CD4-positive, alpha-beta T cell treated with Interleukin-2 at 100 ng/mL for 4 hours (primary cell): ENCODE data around the gene TMEM87B.
"Not testable (repeated sequence)": the region's sequence is repeated elsewhere in the genome, so short reads cannot be mapped to it uniquely, and the experiment has no call there.

ENCODE experiments used
- DNase-seq: peaks from one replicate; pipeline ENCODE4 v3.0.0-alpha.2; 2020; ENCODE audit warnings: low spot score

TMEM87B gene

GRCh38 chr2:112033600-112033999, 21.5 kb upstream of the TMEM87B start:
- no peak for DNase-seq

GRCh38 chr2:112034924-112035323, 20.1 kb upstream of the TMEM87B start:
- DNase-seq: no peak

DNA sequence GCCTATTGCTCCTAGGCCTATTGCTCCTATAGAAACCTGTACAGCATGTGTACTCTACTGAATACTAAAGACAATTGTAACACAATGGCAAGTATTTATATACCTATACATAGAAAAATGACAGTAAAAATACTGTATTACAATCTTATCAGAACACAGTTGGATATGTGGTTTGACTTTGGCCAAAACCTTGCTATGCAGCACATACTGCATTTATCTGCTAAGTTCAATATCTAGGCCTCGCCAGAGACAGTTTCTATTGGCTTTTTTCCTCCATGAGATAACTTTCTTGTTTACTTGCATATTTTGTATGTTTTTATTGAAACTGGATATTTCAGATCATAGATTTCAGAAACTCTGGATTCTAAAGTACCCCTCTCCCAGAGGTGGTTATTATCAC, 19.3 kb upstream of the TMEM87B start:
- DNase-seq: no peak

DNA sequence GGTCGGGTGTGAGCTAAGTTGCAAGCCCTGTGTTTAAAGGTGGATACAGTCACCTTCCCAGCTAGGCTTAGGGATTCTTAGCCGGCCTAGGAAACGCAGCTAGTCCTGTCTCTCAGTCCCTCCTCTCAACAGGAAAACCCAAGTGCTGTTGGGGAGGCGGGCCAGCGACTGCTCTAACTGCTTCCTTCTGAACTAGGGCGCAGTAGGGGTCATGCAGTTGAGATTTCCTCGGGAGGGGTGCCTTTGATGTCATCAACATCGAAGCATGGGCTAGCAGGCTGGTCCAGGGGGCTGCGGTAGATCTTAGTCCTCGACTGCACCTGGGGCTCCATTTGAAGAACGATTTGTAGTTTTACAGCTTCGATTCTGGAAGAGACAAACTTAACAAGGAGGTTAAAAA, 15.5 kb upstream of the TMEM87B start:
- not testable (repeated sequence) for DNase-seq

DNA sequence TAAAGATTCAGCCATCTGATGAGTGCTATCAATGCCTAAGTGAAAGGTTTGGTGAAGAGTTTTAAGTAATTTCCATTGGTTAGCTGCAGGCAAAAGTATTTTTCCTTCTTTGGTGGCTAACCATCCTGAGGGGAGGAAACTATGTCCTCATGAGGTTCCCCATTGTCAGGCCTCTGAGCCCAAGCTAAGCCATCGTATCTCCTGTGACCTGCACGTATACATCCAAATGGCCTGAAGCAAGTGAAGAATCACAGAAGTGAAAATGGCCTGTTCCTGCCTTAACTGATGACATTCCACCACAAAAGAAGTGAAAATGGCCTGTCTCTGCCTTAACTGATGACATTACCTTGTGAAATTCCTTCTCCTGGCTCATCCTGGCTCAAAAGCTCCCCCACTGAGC, 15.0 kb upstream of the TMEM87B start:
- not testable (repeated sequence) for DNase-seq

DNA sequence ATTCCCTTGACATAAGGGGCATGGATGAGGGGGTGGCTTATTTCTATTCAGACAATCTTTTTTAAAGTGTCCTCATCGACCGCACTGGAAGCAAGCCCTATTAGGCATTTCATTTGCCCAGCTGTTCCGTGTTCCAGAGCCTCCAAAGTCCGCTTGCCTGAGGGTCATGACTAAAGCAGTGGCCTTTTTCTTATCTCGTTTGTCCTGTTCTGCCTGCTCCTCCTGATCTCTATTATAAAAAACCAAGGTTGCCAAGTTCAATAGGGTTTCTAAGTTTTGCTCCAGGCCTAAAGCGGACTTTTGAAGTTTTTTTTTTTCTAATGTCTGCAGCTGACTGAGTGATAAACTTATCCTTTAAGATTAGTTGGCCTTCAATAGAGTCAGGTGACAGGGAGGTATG, 13.6 kb upstream of the TMEM87B start:
- not testable (repeated sequence) for DNase-seq

DNA sequence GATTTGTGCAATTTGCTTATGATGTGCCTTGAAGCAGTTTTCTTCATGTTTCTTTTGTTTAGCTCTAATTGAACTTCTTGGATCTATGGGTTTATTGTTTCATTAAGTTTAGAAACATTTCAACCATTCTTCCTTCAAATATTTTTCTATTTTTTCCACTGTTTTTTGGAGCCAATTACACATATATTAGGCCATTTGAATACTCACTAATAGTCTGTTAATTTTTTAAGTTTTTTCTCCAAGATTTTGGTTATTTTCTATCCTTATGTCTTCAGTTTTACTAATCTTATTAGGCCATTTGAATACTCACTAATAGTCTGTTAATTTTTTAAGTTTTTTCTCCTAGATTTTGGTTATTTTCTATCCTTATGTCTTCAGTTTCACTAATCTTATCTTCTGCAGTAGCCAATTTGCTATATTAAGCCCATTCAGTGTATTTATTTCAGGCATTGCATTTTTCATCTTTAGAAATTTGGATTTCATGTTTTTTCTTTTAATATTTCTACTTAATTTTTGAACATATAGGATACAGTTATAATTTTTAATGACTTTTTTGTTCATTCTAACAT, 9.5 kb upstream of the TMEM87B start:
- DNase-seq: no peak

GRCh38 chr2:112046231-112046630, 8.8 kb upstream of the TMEM87B start:
- DNase-seq: no peak

DNA sequence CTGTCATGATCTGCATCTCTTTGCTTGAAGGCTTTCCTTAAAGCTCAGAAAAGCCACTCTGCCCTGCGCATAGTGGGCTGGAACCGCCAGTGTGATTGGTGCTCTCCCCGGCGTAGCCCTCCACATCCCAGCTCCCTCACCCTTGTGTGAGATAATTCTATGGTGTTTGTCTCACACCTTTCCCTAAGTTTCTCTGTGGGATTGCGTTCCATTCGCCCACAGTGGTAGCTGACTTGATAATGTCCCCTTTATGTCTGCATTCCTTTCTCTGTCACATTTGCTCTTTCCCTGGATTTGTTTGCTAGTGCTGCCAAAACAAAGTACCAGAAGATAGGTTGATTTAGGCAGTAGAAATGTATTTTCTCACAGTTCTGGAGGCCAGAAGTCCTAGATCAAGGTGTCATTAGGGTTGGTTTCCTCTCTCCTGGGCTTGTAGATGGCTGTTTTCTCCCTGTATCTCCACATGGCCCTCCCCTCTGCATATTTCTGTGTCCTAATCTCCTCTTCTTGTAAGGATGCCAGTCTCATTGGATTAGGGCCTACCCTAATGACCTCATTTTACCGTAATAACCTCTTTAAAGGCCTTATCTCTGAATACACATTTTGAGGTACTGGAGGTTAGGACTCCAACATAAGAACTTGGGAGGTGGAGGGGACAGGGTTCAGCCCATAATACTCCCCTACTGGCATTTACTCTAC, 7.4 kb upstream of the TMEM87B start:
- no peak for DNase-seq

- no peak for DNase-seq
Measured at GRCh38 chr2:112048236-112048592, 6.9 kb upstream of the TMEM87B start.

DNA sequence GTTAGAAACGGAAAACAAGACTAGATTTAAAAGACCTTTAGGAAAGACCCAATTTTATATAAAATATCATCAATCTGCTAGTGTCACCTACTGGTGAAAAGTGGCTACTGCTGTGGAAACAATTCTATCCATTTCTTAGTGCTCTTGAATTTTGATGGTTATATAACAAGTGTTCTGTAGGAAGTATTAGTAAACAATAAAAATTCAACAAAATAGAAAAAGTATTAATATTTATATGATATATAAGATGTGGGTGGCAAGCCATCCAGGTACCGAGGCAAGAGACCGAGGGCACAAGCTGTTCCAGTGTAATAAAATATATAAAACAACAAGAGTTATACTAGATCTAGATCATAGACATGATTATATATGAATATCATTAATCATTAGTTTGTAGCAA, 6.2 kb upstream of the TMEM87B start:
- DNase-seq: peak; percentile 65

- DNase-seq: no peak
Measured at GRCh38 chr2:112050316-112050715, 4.8 kb upstream of the TMEM87B start.

GRCh38 chr2:112053917-112054846, 887 bp upstream of the TMEM87B start:
- peak; percentile 95 for DNase-seq

DNA sequence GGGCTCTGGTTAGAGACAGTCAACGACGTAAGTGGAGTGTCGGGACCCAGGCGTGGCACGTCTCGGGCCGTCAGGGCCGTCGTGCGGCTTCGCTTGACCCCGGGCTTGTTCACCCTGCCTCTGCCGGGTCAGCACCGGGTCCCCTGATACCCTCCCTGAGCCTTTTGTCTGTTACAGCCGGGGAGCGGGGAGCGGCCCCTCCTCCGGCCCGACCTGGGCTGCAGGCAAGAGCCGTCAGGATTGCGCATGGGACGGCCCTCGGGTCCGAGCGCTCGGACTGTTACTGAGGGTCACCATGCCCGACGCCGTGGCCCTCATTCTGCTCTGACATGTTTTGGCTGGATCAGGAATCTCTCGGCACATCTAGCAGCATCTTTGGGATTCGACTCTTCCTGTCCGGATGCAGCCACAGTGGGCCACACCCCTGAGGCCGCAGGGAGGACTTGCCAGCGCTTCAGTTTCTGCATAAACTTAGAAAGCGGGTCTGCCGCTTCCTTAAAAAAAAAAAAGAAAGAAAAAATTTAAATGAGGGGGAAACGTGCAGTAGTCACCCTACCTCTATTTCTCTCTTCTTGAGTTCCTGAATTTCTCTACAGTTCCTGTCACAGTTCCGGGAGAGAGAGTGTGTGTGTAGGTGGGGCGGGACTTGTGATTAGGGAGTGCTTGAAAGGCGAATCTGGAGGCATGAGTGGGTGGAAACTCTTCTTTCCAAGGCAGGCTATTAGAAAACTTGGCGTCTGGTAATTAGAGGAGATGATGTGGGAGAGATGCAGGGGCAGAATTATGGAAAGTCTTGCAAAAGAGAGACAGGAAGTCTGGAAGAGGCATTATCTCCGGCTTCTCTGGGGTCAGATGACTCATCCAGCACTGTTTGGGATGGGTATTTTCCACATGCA, 909 bp downstream of the TMEM87B start:
- peak; percentile 34 for DNase-seq

GRCh38 chr2:112056626-112056987, 1.5 kb downstream of the TMEM87B start:
- DNase-seq: no peak

- DNase-seq: no peak
Measured at GRCh38 chr2:112059671-112060070, 4.6 kb downstream of the TMEM87B start.

- DNase-seq: no peak
Measured at GRCh38 chr2:112061299-112061698, 6.2 kb downstream of the TMEM87B start.

DNA sequence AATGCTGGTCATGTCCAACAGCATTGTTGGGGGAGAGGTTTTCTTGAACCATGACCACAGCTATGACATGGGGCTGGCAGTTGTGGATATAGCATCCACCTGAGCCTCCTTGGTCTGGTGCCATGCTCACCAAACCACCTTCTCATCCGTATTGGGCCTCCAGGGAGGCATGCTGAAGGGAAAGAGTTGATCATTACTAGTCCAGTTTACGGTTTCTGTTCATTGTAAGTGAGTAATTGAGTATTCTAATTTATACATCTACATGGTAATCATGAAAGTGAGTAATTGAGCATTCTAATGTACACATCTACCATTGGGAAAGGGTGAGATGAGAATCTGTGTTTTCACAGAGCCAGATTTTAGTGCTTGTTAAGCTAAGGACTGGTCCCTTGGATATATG, 6.8 kb downstream of the TMEM87B start:
- DNase-seq: no peak

- DNase-seq: no peak
Measured at GRCh38 chr2:112062894-112063293, 7.8 kb downstream of the TMEM87B start.

- no peak for DNase-seq
Measured at GRCh38 chr2:112065486-112065885, 10.4 kb downstream of the TMEM87B start.

GRCh38 chr2:112065966-112066365, 10.9 kb downstream of the TMEM87B start:
- no peak for DNase-seq

GRCh38 chr2:112069794-112070193, 14.7 kb downstream of the TMEM87B start:
- not testable (repeated sequence) for DNase-seq
